HTR-8/SVneo (cell line): ENCODE measurements around the gene CYP2A6.
"Not testable (repeated sequence)": the region's sequence is repeated elsewhere in the genome, so short reads cannot be mapped to it uniquely, and the experiment has no call there.

Source experiments
- DNase-seq: peaks from one replicate; pipeline ENCODE4 v3.0.0; 2011; ENCODE audit warnings: low spot score, mixed read lengths; ENCODE audit not compliant: insufficient read length
- FAIRE-seq: peaks from 2 replicates; lab custom pipeline; 2011; peaks lifted over from hg19 to GRCh38; lab: Jason Lieb, UNC

Gene CYP2A6

GRCh38 chr19:40852467-40853152, 2.4 kb upstream of the CYP2A6 start:
- FAIRE-seq, DNase-seq: not testable (repeated sequence)

GRCh38 chr19:40846722-40847121, 3.5 kb downstream of the CYP2A6 start:
- not testable (repeated sequence) for DNase-seq, FAIRE-seq

- DNase-seq, FAIRE-seq: not testable (repeated sequence)
Measured at GRCh38 chr19:40843653-40844052, 6.6 kb downstream of the CYP2A6 start.

- not testable (repeated sequence) for DNase-seq, FAIRE-seq
Measured at GRCh38 chr19:40842997-40843652, 7.1 kb downstream of the CYP2A6 start.

GRCh38 chr19:40842012-40842411, 8.2 kb downstream of the CYP2A6 start:
- FAIRE-seq, DNase-seq: not testable (repeated sequence)

GRCh38 chr19:40838477-40838876, 11.8 kb downstream of the CYP2A6 start:
- FAIRE-seq, DNase-seq: not testable (repeated sequence)

GRCh38 chr19:40836754-40837429, 13.4 kb downstream of the CYP2A6 start:
- DNase-seq: no peak
- no peak for FAIRE-seq

- not testable (repeated sequence) for DNase-seq, FAIRE-seq
Measured at GRCh38 chr19:40833728-40834533, 16.3 kb downstream of the CYP2A6 start.

GRCh38 chr19:40832431-40832790, 17.8 kb downstream of the CYP2A6 start:
- not testable (repeated sequence) for DNase-seq

GRCh38 chr19:40831502-40832430, 18.5 kb downstream of the CYP2A6 start:
- FAIRE-seq (peak; percentile 66), DNase-seq (peak; percentile 80)

More at GRCh38 chr19:40832431-40832790, 17.8 kb downstream of the CYP2A6 start:
- not testable (repeated sequence) for FAIRE-seq

- DNase-seq, FAIRE-seq: not testable (repeated sequence)
Measured at GRCh38 chr19:40830741-40831140, 19.5 kb downstream of the CYP2A6 start.

GRCh38 chr19:40829205-40829604, 21.0 kb downstream of the CYP2A6 start:
- no peak for FAIRE-seq
- no peak for DNase-seq

GRCh38 chr19:40827386-40828247, 22.6 kb downstream of the CYP2A6 start:
- no peak for DNase-seq
- FAIRE-seq: no peak

GRCh38 chr19:40826699-40827385, 23.4 kb downstream of the CYP2A6 start:
- peak; percentile 98 for FAIRE-seq
- DNase-seq: not testable (repeated sequence)

GRCh38 chr19:40826312-40826698, 23.9 kb downstream of the CYP2A6 start:
- not testable (repeated sequence) for DNase-seq, FAIRE-seq

GRCh38 chr19:40825460-40826095, 24.7 kb downstream of the CYP2A6 start:
- FAIRE-seq: peak; percentile 91
- not testable (repeated sequence) for DNase-seq

GRCh38 chr19:40824916-40825315, 25.3 kb downstream of the CYP2A6 start:
- DNase-seq, FAIRE-seq: not testable (repeated sequence)
